Dermis microvascular lymphatic vessel endothelial cell (primary cell): Measurements from ENCODE around the gene PI16. TPM values are rescaled to one million over a fixed set of nuclear protein-coding genes. Genes with fewer than 3 reads are reported as not detected.
A peak's percentile ranks its signal among the peaks of the same experiment; 100 is the strongest.

Experiments
- DNase-seq, 2 donors: peaks; one replicate each; pipeline versions ENCODE4 v3.0.0 to v3.0.0-alpha.2; 2010; ENCODE audit warnings: low read depth in 2 of 2
- total RNA-seq: library from RNA; depleted of rRNA; stranded (reverse); fragments of >200 nt; gene quantifications from 2 replicates; pipeline ENCODE4 v1.2.1, GENCODE V29; 2014

The PI16 gene
- total RNA-seq, 1 donor from 2014 or later = 0.13 TPM

DNA sequence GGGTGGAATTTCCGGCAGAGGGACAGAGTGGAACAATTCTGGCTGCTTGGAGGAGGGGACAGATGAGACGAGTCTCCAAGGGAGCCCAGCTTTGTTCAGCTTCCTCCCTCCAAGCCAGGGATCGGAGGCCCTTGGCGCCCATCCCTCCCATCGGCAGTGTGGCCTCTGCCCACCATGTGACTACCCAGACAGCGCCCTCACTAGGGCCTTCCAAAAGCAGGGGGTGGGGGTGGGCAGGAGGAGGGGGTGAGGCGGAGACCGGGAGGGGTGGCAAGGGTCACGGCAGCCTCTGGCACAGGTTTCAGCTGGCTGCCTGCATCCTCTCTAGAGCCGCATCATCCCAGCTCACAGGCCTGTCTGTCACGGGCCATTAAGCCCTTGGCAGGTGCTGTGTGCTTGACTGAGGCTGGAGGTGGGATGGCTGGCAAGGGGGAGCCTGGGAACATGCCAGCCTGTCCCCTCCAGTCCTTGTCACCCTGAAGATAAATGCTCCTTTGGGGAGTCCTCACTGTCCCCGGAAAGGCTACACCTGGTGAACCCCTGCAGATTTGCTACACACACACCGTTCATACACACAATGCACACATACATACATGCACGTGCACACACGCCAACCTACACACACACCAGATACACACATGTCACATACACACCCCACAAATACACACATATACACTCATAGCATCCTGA lies 44.7 kb downstream of the PI16 start:
- no peak for DNase-seq

DNA sequence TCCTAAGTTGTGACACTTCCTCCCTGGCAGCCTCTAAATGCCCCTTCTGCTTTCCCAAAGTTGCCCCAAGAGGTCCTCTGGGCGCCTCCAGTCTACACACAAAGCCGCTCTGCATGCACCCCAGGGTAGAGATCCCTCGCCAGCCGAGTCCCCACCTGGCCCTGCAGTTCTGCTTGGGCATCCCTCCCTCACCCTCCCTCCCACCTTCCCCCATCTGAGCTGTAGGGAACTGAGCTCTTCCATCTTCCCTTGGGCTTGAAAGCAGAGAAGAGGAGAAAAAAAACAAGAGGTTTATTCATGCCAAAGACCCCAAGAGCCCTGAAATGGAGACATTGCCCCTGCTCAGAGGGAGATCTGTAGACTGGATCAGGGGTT lies 45.2 kb downstream of the PI16 start:
- DNase-seq = no peak

DNA sequence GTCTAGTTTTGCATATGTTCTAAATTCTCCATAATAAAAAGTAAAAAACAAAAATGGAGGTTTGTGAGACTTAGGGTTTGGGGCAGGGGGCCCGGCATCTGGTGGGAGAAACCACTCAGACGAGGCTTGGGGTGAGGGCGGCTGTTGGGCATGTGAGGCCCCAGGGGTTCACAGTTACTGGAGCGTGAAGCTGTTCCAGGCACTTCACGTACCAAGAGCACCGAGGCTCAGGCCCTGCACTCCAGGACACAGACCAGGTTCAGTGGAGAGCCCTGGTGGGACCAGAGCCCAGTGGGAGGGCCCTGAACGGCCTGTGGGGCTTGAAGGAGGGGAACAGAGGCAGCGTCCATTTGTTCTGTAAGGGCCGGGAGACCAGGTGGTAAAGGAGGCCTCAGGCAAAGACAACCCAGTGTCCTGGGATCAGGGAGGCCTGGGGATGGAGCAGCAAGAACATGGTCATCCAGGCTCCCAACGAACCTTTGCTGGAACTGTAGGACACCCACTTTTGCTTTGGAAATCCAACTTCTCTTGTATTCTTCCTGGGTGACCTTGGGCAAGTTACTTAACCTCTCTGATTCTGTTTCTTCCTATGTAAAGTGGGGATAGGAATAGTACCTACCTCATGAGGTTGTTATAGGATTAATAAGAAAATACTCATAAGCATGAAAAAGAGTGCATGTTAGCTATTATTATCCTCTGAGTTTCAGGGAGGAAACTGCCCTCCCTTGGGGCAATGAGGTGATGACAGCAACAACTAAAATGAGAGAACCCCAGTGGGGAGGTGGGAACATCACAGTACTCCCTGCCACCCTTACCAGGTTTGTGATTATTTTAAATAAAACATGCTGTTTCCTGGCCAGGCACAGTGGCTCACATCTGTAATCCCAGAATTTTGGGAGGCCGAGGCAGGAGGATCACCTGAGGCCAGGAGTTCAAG lies 49.8 kb downstream of the PI16 start:
- DNase-seq = no peak

DNA sequence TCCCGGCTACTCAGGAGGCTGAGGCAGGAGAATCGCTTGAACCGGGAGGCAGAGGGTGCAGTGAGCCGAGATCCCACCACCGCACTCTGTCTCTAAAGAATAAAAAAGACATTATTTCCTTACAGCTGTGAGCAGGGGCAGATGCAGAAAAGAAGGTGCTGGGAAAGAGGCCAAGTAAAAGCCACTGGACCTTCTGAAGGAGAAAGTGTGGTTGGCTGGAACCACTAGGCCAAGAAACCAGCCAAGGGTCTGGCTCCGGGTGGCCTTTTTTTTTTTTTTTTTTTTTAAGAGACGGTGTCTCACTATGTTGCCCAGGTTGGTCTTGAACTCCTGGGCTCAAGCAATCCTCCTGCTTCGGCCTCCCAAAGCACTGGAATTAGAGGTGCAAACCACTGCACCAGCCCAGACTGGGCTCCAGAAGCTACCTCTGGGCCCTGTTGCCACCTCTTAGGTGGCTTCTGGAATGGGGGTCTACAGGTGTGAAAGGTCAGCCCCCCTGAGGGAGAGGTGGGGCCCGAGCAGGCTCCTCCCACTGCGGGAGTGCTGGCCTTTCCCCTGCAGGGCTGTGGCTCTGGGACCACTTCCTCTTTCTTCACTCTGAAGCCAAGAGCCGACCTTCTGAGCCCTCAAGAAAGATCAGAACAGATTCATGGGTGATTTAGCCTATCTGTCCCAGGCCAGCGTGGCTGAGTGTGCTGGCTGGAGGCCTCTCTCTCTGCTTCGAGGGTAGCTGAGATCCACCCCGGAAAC lies 50.7 kb downstream of the PI16 start, which contains the start of gene FGD2:
Gene FGD2 (plus strand): TSS at position 595 of the 750 bp plus-strand sequence. CDS start 163 bp downstream, outside the sequence.
- no peak for DNase-seq

DNA sequence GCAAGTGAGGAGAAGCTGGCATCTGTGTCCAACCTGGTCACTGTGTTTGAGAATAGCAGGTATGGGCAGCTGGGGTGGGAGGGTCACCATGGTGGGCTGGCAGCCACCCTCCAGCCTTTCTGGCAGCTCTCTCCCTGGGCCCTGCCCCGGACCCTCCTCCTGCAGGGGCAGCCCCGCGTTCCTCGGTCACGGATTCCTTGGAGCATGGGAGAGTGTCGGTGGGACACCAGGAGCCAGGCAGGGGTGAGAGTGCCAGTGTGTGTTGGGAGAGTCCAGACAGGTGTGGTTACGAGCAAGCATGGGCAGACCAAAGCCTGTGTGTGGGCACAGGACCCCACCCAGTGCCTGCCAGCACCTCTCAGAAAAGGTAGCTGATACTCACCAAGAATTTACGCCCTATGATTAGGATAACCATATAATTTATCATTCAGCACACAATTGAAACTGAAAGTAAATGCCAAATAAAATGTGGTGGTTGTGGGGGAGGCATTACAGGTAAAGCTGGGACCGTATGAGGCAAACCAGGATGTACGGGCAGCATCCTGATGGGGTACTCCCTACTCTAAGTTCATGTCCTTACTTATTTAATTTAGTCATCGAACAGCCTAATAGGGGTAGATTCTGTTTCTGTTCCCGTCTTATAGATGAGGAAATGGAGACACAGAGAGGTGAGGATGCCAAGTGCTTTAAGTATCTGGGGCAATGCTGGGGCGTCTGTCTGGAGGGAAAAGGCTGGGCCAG lies 51.5 kb downstream of the PI16 start:
- no peak for DNase-seq

DNA sequence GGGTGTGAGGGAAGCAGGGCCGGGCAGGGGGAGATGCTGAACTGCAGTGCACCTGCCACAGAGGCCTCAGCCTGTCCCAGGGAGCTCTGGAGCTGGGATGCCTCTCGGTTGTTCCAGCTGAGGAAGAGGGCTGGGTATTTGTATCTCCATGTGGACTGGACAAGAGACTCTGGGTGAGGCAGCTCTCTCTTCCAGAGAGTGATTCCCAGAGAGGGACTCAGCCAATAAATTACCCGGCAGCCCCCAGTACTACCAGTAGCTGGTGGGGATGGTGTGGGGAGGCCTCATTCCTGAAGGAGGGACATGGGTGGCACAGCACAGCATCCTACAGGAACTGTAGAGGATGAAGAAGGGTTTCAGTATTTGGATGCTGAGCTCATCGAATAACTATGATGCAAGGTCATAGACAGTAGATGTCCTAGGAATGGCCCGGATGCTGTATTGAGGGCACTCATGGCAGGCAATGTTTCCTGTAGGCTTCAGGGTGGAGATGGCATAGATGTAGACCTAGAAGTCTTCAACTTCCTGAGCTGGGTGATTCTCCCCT lies 52.3 kb downstream of the PI16 start:
- DNase-seq = no peak

DNA sequence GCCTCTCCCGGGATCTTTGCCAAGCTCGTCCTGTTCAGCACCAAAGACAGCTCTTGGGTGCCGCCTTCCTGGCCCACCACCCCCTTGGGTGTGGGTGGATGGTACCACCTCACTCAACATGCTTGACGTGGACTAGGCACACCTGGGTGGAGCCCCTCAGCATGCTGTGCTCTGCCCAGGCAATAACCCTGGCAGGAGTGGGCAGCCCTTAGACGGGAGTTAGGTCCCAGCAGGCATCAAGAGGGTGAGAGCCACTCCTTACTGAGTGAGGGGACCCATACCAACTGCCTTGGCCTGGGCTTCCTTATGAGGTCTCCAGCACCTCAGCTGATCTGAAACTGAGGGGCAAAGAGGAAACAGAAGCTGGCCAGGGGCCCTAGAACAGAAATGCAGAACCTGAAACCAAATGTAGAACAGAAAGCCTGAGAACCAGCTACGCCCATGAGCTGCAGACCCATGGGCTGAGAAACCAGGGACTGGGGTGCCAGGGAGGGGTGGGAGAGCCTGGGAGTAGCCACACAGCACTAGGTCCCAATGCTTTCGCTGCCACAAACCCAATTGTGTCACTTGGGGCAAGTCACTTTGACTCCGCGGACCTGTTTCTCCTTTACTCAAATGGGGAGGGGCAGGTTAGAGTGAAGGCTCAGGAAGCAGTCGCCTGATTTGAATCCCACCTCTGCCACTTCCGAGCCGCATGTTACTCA lies 53.0 kb downstream of the PI16 start:
- no peak for DNase-seq

DNA sequence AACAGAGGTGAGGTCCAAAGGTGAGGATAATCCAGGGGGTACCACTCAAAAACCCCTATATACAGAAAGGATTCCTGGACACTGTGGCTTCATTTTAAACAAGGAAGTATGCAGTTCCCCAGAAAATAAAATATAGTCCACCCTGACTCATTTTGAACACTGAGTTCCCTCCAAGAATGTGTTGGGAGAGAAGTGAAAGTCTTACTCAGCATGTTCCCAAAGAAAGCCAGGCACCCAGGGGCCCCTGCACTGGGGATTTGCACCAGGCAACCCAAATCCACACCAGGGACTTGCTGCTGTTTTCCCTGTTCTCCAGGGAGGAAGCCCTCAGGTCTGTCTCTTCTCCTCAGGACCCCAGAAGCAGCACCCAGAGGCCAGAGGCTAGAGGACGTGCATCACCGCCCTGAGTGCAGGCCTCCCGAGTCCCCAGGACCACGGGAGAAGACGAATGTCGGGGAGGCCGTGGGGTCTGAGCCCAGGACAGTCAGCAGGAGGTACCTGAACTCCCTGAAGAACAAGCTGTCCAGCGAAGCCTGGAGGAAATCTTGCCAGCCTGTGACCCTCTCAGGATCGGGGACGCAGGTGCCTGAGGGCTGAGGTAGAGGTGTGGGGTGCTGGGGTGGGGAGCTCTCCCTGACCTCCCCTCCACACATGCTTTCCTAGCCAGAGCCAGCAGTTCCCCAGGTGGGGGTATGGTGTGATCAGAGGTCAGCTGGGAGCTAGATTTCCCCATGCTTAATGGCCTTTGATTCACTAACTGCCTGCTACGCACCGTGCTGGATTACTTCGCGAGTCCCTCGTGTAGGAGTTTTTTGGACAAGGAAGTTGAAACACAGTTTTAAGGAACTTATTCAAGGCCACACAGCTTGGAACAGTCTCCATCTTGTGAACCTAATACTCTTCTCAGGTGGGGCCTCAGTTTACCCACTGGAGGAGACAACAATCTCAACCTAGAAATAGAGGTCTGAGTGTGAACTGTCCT lies 54.2 kb downstream of the PI16 start:
- DNase-seq = no peak

DNA sequence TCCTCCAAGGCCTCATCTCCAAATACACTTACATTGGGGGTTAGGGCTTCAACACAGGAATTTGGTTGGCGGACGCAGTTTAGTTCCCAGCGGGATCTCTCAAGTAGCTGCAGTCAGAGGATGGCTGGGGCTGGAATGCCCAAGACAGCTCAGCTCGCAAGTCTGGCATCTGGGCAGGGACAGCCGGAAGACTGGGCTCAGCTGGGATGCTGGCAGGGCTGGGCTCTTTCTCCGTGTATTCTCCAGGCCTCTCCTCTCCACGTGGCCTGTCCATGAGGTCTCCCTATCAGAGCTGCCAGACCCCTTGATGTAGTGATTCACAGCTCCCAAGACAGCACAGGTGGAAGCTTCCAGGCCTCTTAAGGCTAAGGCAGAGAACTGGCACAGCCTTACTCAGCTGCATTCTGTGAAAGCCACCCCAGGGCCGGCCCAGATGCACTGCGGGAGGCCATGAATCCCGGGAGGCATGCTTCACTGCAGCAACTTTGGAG lies 55.9 kb downstream of the PI16 start:
- DNase-seq = no peak

DNA sequence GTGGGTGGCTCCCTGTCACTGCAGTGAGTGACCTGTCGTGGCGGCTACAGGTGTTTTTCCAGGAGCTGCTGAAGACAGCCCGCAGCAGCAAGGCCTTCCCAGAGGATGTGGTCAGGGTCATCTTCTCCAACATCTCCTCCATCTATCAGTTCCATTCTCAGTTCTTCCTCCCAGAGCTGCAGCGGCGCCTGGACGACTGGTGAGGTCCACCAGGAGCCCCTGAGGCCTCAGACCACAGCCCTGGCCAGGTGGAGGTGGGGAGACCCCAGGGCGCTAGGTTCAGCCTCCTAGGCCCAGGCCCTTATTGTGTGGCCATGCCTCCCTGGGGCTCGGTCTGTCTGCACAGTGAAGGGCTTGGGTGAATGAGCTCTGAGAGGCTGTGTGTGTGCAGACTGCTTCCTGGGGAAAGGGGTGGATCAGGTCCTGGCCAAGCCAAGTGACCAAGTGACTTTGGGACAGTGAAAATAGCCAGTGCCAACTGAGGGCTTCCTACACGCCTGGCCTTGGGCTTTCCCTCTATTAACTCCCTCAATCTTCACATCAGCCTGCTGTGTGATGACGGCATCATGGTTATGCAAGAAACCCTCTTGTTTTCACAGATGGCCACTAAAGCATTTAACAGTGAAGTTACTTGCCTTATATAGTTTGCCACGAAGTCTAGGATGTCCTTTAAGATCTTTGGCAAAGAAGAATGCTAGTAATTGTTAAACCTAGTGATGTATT lies 57.3 kb downstream of the PI16 start:
- DNase-seq = peak in 1 of 2 donors; percentile 14

DNA sequence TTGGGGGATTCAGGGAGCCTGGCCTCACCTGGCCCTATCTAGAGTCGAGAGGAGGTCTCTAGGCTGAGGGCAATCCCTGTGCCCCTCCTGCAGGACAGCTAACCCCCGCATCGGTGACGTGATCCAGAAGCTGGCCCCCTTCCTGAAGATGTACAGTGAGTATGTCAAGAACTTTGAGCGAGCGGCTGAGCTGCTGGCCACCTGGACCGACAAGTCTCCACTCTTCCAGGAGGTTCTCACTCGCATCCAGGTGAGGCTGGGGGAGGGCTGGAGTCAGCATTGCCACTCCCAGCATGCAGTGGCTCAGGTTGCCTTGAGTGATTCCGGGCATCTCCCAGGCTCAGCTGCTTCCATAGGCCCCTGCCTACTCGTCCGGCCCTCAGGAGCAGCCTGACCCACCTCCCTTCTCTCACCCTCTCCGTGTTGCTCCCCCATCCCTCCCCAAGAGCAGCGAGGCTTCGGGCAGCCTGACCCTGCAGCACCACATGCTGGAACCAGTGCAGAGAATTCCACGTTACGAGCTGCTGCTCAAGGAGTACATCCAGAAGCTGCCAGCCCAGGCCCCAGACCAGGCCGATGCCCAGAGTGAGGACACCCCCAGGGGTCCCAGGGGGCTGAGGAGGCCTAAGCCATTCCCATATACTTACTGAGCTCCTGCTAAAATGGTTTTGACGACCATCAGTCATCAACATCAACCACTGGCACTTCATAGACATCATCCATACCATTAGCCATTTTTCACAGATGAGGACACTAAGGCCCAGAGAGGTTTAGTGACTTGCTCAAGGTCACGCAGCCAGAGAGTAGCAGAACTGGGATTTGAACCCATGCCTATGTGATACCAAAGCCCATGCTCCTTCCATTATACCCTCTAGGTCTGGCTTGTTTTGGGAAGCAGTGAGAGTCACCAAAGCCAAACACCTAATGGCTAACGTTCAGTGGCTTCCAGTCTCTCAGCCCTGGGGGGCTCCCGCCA lies 59.3 kb downstream of the PI16 start:
- DNase-seq = no peak

Other genes starting within 250 kb of the PI16 start
- 5.0 and 6.7 TPM in 2 replicates for gene CPNE5, start 115.3 kb upstream of the PI16 start, total RNA-seq
- 20.9 and 22.2 TPM in 2 replicates for gene PPIL1, start 79.9 kb upstream of the PI16 start, total RNA-seq
- 18.7 and 21.4 TPM in 2 replicates for gene C6orf89, start 68.8 kb upstream of the PI16 start, total RNA-seq
- 179 and 239 TPM in 2 replicates for gene MTCH1, start 31.5 kb downstream of the PI16 start, total RNA-seq
- not detected in 2 replicates for gene FGD2, start 50.9 kb downstream of the PI16 start, total RNA-seq
- 0.64 and 0.89 TPM in 2 replicates for gene PIM1, start 215.4 kb downstream of the PI16 start, total RNA-seq